PC-9 (cell line): Measurements from ENCODE around the gene PRR7.

Experiments
- CTCF ChIP-seq: fragments of 200-600 bp; sonication (generic); conservative IDR thresholded peaks from 2 replicates; pipeline ENCODE4 v1.6.1; 2017; ENCODE audit warnings: mixed run types, antibody characterized with exemption, mild to moderate bottlenecking, moderate library complexity
- EZH2 ChIP-seq: fragments of 200-600 bp; sonication (generic); IDR thresholded peaks from 2 replicates; pipeline ENCODE4 v1.8.0; 2017; ENCODE audit warnings: antibody characterized with exemption, low read depth

DNA sequence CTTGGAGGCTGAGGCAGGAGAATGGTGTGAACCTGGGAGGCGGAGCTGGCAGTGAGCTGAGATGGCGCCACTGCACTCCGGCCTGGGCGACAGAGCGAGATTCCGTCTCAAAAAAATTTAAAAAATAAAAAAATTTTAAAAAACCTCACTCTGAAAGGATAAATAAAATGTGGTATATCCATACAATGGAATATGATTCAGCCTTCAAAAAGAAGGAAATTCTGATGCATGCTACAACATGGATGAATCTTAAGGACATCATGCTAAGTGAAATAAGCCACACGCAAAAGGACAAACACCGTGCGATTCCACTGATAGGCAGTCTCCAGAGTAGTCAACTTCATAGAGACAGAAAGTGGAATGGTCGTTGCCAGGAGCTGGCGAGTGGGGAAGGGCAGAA is 18.4 kb downstream of the PRR7 start:
- TF ChIP-seq CTCF (no peak), EZH2 (no peak)
